ENCODE results near the gene TRIM71. TPM values are rescaled to one million over a fixed set of nuclear protein-coding genes. Genes with fewer than 3 reads are reported as not detected.

Gene TRIM71
- total RNA-seq, 3 donors from 2014 or later, result under 0.01 TPM; not detected in 1

DNA sequence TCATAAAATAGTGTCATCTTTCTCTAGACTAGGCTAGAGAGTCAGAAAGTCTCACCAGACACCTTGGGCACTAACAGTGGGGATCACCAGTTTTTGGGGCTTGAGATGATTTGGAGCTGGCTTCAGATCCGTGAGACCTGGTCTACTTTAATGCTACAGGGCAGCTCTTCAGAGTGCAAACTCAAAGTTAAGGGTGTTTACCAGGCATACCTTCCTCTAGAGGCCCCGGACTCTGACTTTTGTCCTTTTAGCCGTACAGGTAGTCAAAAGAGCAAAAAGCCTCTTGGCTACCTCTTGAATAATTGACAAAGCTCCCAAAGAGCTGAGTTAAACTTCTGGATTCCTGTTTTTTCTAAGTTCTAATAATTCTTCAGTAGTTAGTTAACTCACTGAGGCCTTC is 92.2 kb downstream of the TRIM71 start:
- Histone ChIP-seq H3K4me3 (no peak overlapping the region), H3K36me3 (no peaks in the 10 kb centered on the region), H3K27ac (no peak overlapping the region), H3K9me3 (no peaks in the 10 kb centered on the region), H3K4me1 (no peaks in the 10 kb centered on the region), H3K27me3 (no peaks in the 10 kb centered on the region)
- TF ChIP-seq POLR2AphosphoS5 (IDR thresholded peaks at IDR 0.05) (no peak), POLR2A (IDR thresholded peaks at IDR 0.05) (no peak)
- TF ChIP-seq, protein P1, sequence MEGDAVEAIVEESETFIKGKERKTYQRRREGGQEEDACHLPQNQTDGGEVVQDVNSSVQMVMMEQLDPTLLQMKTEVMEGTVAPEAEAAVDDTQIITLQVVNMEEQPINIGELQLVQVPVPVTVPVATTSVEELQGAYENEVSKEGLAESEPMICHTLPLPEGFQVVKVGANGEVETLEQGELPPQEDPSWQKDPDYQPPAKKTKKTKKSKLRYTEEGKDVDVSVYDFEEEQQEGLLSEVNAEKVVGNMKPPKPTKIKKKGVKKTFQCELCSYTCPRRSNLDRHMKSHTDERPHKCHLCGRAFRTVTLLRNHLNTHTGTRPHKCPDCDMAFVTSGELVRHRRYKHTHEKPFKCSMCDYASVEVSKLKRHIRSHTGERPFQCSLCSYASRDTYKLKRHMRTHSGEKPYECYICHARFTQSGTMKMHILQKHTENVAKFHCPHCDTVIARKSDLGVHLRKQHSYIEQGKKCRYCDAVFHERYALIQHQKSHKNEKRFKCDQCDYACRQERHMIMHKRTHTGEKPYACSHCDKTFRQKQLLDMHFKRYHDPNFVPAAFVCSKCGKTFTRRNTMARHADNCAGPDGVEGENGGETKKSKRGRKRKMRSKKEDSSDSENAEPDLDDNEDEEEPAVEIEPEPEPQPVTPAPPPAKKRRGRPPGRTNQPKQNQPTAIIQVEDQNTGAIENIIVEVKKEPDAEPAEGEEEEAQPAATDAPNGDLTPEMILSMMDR (IDR thresholded peaks at IDR 0.05), result no peak
- DNase-seq (ENCODE audit: low spot score in 2 of 2), result no peak
- intact Hi-C loops (cut with DNase I; ENCODE audit: low total_unique reads), result no loop called here

DNA sequence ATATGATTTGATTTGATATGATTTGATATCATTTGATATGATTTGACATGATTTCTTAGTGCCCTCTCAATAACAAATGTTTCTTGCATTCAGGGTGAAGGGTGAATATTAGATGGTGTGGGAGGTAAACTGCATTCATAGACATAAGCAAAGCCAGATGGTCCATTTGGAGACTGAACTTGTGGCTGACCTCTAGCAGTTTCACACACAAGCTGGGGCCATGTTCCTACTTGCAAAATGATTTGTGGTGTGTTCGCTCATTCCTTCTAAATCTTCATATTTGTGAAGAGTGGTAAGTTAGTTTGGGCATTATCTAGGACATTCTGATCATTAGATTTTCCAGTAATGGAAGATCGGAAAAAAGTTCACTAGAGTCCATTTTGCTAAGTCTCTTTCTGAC is 93.2 kb downstream of the TRIM71 start:
- DNase-seq (ENCODE audit: low spot score in 2 of 2), result no peak
- Histone ChIP-seq H3K9me3 (no peaks in the 10 kb centered on the region), H3K36me3 (no peaks in the 10 kb centered on the region), H3K4me3 (no peak overlapping the region), H3K4me1 (no peaks in the 10 kb centered on the region), H3K27ac (no peak overlapping the region), H3K27me3 (no peaks in the 10 kb centered on the region)
- TF ChIP-seq, protein P1 (IDR thresholded peaks at IDR 0.05), result no peak
- peak in 1 of 3 donors; percentile 56 for TF ChIP-seq POLR2AphosphoS5 (IDR thresholded peaks at IDR 0.05)
- intact Hi-C loops (cut with DNase I; ENCODE audit: low total_unique reads), result no loop called here

DNA sequence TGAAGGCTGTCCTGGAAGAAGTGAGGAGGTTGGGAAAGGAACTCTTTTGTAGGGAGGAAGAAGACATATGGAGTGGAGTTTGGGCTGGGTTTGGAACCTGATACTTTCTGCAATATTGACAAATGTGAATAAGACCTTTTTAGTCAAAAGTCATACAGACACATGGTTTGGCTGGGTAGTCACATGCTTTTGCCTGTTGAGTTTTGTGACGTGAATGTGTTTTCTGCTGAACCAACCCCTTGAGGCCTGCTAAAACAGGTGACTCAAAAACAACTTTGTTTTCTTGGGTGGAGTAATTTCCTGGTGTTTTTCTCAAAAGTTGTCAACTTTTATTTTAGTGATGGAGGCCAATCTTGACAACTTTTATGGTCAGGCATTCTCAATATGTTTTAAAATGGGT is 94.2 kb downstream of the TRIM71 start:
- peaks cover 2 to 5% of the 10 kb centered on the region in 2 donors for H3K9me3 ChIP-seq
- no peak for DNase-seq (ENCODE audit: low spot score in 2 of 2)
- no peaks in the 10 kb centered on the region for H3K27me3 ChIP-seq
- TF ChIP-seq POLR2A (IDR thresholded peaks at IDR 0.05) (no peak), POLR2AphosphoS5 (IDR thresholded peaks at IDR 0.05) (no peak)
- TF ChIP-seq, protein P1 (IDR thresholded peaks at IDR 0.05), result no peak
- H3K36me3 ChIP-seq, result no peaks in the 10 kb centered on the region
- H3K4me1 ChIP-seq, result no peaks in the 10 kb centered on the region
- H3K4me3 ChIP-seq, result no peak overlapping the region
- H3K27ac ChIP-seq, result no peak overlapping the region
- intact Hi-C loops (cut with DNase I; ENCODE audit: low total_unique reads), result no loop called here

DNA sequence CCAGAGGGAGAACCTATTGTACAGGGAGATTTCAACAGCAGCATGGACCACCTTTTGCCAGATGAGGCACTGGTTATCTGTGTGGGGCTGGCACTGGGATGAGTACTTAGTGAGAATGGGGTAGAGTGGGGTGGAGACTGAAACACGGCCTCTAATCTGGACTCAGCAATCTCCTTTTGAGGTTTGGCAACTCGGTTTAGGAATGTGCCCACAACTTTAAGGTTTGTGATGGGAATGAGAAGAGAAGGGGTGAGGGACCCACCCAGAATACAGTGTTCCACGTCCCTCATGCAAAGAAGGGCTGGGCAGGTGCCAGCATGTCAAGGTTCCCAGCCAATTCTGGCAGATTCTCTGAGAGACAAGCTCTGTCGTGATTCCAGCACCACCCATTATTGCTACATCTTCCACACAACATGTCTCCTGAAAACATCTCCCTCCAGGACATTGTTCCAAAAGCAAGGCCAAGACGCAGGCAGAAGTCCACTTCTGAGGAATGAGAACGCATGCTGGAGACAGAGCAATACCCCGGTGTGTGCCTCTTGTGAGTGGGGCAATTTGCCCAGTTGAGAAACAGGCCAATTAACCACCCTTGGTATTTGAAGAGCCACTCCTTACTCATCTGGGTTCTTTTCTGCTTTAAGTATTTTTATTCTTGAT is 96.1 kb downstream of the TRIM71 start:
- H3K4me3 ChIP-seq, result peak overlapping the region in 1 of 3 donors; percentile 11
- peak overlapping the region; percentile 20 to 25 for H3K27ac ChIP-seq
- H3K4me1 ChIP-seq, result no peaks in the 10 kb centered on the region
- intact Hi-C loops (cut with DNase I; ENCODE audit: low total_unique reads), result no loop called here
- H3K36me3 ChIP-seq, result no peaks in the 10 kb centered on the region
- peak in 1 of 2 donors; percentile 77 for DNase-seq (ENCODE audit: low spot score in 2 of 2)
- H3K9me3 ChIP-seq, result peaks cover 8 to 16% of the 10 kb centered on the region in 2 donors
- H3K27me3 ChIP-seq, result no peaks in the 10 kb centered on the region
- TF ChIP-seq, protein P1 (IDR thresholded peaks at IDR 0.05), result no peak
- peak in 2 of 3 donors; percentile 11 to 67 for TF ChIP-seq POLR2AphosphoS5 (IDR thresholded peaks at IDR 0.05)

DNA sequence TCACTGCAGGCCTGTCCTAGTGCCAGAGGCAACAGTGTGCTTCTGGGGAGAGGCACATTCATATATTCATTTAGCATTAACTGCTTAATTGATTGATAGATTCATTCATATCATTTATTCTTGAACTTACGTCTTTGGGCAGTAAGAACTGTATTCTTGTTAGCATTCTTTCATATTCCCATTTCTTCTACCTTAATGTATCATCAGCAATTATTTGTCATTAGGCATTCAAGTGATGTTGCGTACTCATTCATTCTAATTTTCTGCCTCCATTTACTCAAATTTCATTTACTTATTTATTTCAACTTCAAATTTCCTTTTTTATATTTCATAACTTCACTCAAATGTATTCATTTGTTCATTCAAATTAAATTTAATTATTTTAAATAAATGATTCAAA is 102.1 kb downstream of the TRIM71 start:
- TF ChIP-seq, protein P1 (IDR thresholded peaks at IDR 0.05), result no peak
- TF ChIP-seq POLR2A (IDR thresholded peaks at IDR 0.05) (no peak), POLR2AphosphoS5 (IDR thresholded peaks at IDR 0.05) (no peak)
- Histone ChIP-seq H3K36me3 (no peaks in the 10 kb centered on the region), H3K27me3 (no peaks in the 10 kb centered on the region), H3K9me3 (peaks cover 8 to 16% of the 10 kb centered on the region in 2 donors), H3K4me3 (no peak overlapping the region), H3K4me1 (no peaks in the 10 kb centered on the region), H3K27ac (no peak overlapping the region)
- no peak for DNase-seq (ENCODE audit: low spot score in 2 of 2)
- intact Hi-C loops (cut with DNase I; ENCODE audit: low total_unique reads), result loop anchor here (5.0 kb wide), 1 partner anchor 538 kb away; no protein-coding TSS in a partner anchor

All from breast epithelium (tissue), 4 donors.